ENCODE measurements around the gene DCAF12.
"Not testable (repeated sequence)": the region's sequence is repeated elsewhere in the genome, so short reads cannot be mapped to it uniquely, and the experiment has no call there.

- TF ChIP-seq CTCF, POLR2A (IDR thresholded peaks at IDR 0.05): not testable (repeated sequence)
These were observed 87.6 kb downstream of the DCAF12 start for GRCh38 chr9:34038851-34039250.

Measured in Peyer's patch (tissue), 4 donors.